Sigmoid colon (tissue), 7 donors: ENCODE measurements around the gene AGTRAP. TPM values are rescaled to one million over a fixed set of nuclear protein-coding genes. Genes with fewer than 3 reads are reported as not detected.

Source experiments
- DNase-seq: peaks from one replicate; pipeline ENCODE4 v3.0.0-alpha.2; 2019
- H3K27ac ChIP-seq, 4 donors: fragments of 200-600 bp; sonication (generic); one replicate each; pipeline ENCODE4 v1.5.1; 2016 to 2019; ENCODE audit warnings: mild to moderate bottlenecking in 1 of 4
- H3K27me3 ChIP-seq, 3 donors: fragments of 200-600 bp; sonication (generic); one replicate each; pipeline ENCODE4 v1.5.1; 2019; ENCODE audit warnings: mild to moderate bottlenecking in 1 of 3
- H3K36me3 ChIP-seq, 4 donors: fragments of 200-600 bp; sonication (generic); one replicate each; pipeline ENCODE4 v1.5.1; 2016 to 2019
- H3K4me1 ChIP-seq, 4 donors: fragments of 200-600 bp; sonication (generic); one replicate each; pipeline ENCODE4 v1.5.1; 2017 to 2019
- H3K4me3 ChIP-seq, 4 donors: fragments of 200-600 bp; sonication (generic); one replicate each; pipeline ENCODE4 v1.5.1; 2017 to 2019; ENCODE audit warnings: mild to moderate bottlenecking in 2 of 4, moderate library complexity in 1 of 4
- H3K9me3 ChIP-seq, 4 donors: fragments of 200-600 bp in 3 of 4; sonication (generic) in 3 of 4; one replicate each; pipeline versions ENCODE4 v1.5.1 to v1.6.1; 2013 to 2019
- EP300 ChIP-seq, 4 donors: sonication (generic); formaldehyde crosslinking; IDR thresholded peaks; one replicate each; pipeline ENCODE4 v1.6.1; 2017; ENCODE audit warnings: antibody characterized with exemption in 4 of 4
- POLR2A ChIP-seq, 2 donors: fragments of 450-650 bp; IDR thresholded peaks; one replicate each; pipeline ENCODE4 v1.6.1; 2016; ENCODE audit warnings: antibody characterized with exemption in 2 of 2, mild to moderate bottlenecking in 2 of 2, moderate library complexity in 2 of 2
- POLR2AphosphoS5 ChIP-seq, 4 donors: sonication (generic); formaldehyde crosslinking; IDR thresholded peaks; one replicate each; pipeline ENCODE4 v1.6.1; 2017; ENCODE audit warnings: antibody characterized with exemption in 4 of 4
- WGBS, 2 donors: extraction: QIAGEN DNeasy Blood & Tissue Kit; methylation state at CpG; one replicate each; pipeline ENCODE4 v1.1.7; 2013; 5-methylcytosine and 5-hydroxymethylcytosine counted together
- intact Hi-C: fragments of 100-400 bp; cut with DNase I; formaldehyde crosslinking; loops from one replicate; pipeline ENCODE4 v1.15.1; 2023
- polyA plus RNA-seq, 3 donors: library from polyadenylated mRNA; stranded (reverse); fragments of 200-250 nt; gene quantifications; one replicate each; pipeline ENCODE4 v1.2.3, GENCODE V29; 2013
- total RNA-seq, 4 donors: library from RNA; depleted of rRNA; stranded (reverse); fragments of >200 nt; gene quantifications; one replicate each; pipeline ENCODE4 v1.1.0, GENCODE V29; 2016
- TF ChIP-seq, protein P1 (sequence below), 4 experiments: fragments of 450-650 bp in 3 of 4; fragments of 200-600 bp in 1 of 4; IDR thresholded peaks; one replicate each; pipeline ENCODE4 v1.5.1; 2016 to 2019; ENCODE audit warnings: antibody characterized with exemption in 4 of 4, mild to moderate bottlenecking in 3 of 4, moderate library complexity in 2 of 4
- donor health status: healthy with polysubstance abuse.
- donor health status: Bipolar disorder and iron deficiency.
- donor health status: healthy.

Gene AGTRAP
- total and polyA plus RNA-seq, 7 donors, result 6.7 to 58.3 (median 27.7) TPM

DNA sequence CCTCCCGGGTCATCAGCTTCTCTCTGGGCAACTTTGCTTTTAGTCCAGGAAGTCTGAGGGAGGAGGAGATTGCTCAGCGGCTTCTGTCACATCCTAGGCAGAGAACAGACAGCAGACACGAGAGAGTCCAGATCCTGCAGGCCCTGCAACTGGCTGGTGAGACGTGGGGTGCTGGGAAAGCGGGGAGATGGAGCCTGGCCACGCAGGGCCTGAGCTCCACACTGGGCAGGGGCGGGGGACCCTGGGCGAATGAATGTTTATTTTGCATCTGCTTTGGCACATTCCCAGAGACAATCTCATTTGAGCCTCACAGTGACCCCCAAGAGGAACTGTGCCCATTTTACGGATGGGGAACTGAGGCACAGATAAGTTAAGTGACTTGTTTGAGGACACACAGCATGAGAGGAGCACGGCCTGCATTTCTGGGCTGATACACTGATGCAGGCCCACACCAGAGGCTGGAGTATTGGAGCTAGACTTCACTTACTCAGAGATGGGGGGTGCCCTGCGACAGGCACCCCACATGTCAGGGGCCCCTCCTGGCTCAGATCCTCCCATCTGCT is 35.6 kb downstream of the AGTRAP start:
- no peak for DNase-seq
- TF ChIP-seq EP300 (IDR thresholded peaks at IDR 0.05), result no peak
- TF ChIP-seq POLR2A (IDR thresholded peaks at IDR 0.05), result no peak
- TF ChIP-seq, protein P1, sequence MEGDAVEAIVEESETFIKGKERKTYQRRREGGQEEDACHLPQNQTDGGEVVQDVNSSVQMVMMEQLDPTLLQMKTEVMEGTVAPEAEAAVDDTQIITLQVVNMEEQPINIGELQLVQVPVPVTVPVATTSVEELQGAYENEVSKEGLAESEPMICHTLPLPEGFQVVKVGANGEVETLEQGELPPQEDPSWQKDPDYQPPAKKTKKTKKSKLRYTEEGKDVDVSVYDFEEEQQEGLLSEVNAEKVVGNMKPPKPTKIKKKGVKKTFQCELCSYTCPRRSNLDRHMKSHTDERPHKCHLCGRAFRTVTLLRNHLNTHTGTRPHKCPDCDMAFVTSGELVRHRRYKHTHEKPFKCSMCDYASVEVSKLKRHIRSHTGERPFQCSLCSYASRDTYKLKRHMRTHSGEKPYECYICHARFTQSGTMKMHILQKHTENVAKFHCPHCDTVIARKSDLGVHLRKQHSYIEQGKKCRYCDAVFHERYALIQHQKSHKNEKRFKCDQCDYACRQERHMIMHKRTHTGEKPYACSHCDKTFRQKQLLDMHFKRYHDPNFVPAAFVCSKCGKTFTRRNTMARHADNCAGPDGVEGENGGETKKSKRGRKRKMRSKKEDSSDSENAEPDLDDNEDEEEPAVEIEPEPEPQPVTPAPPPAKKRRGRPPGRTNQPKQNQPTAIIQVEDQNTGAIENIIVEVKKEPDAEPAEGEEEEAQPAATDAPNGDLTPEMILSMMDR (IDR thresholded peaks at IDR 0.05), result no peak
- no peak for TF ChIP-seq POLR2AphosphoS5 (IDR thresholded peaks at IDR 0.05)
- WGBS, 2 donors, result 49 to 69% methylated on average over 11 of the region's 11 CpGs

DNA sequence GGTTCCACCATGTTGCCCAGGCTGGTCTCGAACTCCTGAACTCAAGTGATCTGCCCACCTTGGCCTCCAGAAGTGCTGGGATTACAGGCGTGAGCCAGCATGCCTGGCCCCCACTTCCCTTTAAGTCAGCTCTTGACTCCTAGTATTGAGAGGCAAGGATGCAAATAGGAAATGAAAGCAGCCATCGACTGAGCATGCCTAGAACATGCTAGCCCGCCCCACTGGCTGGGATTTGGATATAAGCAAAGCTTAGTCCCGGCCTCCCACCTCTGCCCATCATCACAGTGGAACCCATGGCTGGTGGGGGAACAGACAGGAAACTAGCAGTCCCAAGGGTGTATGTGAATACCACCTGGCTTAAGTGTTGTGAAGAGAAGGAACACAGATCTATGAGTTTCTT is 36.5 kb downstream of the AGTRAP start:
- Histone ChIP-seq H3K27ac (no peak overlapping the region), H3K9me3 (no peaks in the 10 kb centered on the region), H3K4me1 (no peaks in the 10 kb centered on the region), H3K27me3 (no peaks in the 10 kb centered on the region), H3K36me3 (no peaks in the 10 kb centered on the region), H3K4me3 (no peak overlapping the region)
- TF ChIP-seq EP300 (IDR thresholded peaks at IDR 0.05), result no peak
- 69 to 72% methylated on average over 5 of the region's 5 CpGs for WGBS, 2 donors
- intact Hi-C loops, result no loop called here
- no peak for DNase-seq

More for the DNA sequence above, 35.6 kb downstream of the AGTRAP start:
- no peaks in the 10 kb centered on the region for H3K9me3 ChIP-seq
- peaks cover 0 to 3% (median 0%) of the 10 kb centered on the region in 3 donors for H3K27me3 ChIP-seq
- no peak overlapping the region for H3K4me3 ChIP-seq
- no peak overlapping the region for H3K27ac ChIP-seq
- H3K36me3 ChIP-seq, result no peaks in the 10 kb centered on the region
- intact Hi-C loops, result no loop called here
- H3K4me1 ChIP-seq, result no peaks in the 10 kb centered on the region

DNA sequence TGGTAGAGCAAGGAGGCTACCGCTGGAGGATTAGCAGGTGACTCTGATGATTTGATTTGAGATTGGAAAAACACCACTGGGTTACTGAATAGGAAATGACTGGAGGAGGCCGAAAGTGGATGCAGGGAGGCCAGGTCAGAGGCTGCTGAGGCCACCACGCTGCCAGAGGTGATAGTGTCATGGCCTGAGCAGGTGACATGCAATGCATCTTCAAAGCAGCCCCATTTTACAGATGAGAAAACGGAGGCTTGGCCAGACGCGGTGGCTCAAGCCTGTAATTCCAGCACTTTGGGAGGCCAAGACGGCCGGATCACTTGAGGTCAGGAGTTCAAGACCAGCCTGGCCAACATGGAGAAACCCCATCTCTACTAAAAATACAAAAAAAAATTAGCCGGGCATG is 38.8 kb downstream of the AGTRAP start:
- Histone ChIP-seq H3K4me1 (no peaks in the 10 kb centered on the region), H3K9me3 (no peaks in the 10 kb centered on the region), H3K27ac (no peak overlapping the region), H3K4me3 (no peak overlapping the region), H3K36me3 (no peaks in the 10 kb centered on the region), H3K27me3 (no peaks in the 10 kb centered on the region)
- 88 to 92% methylated on average over 9 of the region's 9 CpGs for WGBS, 2 donors
- TF ChIP-seq, protein P1 (IDR thresholded peaks at IDR 0.05), result no peak
- TF ChIP-seq POLR2AphosphoS5 (IDR thresholded peaks at IDR 0.05) (no peak), EP300 (IDR thresholded peaks at IDR 0.05) (no peak), POLR2A (IDR thresholded peaks at IDR 0.05) (no peak)
- intact Hi-C loops, result no loop called here
- DNase-seq, result no peak

DNA sequence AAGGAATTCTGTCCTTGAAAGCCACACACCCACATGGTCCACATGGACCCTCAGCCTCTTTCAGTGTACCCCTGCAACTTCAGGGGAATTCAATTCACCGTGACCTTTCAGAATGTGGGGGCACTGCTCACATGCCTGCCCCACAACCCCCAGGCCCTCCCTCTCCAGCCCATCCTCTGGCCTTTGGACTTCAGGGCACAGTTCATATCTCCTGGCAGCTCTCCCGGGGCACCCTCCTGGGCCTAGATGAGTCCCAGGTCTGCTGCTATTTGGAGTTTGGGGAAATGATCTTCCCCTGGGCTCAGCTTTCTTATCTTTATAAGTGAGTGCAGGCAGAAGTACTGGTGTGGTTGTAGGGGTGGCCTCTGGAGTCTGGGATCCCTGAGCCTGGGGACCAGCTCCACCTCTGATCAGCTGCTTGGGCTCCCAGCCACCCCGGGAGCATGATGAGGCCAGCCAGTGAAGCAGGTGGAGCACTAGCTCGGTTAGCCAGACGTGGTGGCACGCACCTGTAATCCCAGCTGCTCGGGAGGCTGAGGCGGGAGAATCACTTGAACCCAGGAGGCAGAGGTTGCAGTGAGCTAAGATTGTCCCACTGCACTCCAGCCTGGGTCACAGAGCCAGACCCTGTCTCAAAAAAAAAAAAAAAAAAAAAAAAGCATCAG is 41.9 kb downstream of the AGTRAP start:
- no peaks in the 10 kb centered on the region for H3K27me3 ChIP-seq
- no peak for TF ChIP-seq EP300 (IDR thresholded peaks at IDR 0.05)
- TF ChIP-seq POLR2AphosphoS5 (IDR thresholded peaks at IDR 0.05), result no peak
- no peaks in the 10 kb centered on the region for H3K4me1 ChIP-seq
- H3K36me3 ChIP-seq, result no peaks in the 10 kb centered on the region
- no peak overlapping the region for H3K4me3 ChIP-seq
- no peak for DNase-seq
- WGBS, 2 donors, result 35 to 80% methylated on average over 8 of the region's 8 CpGs
- H3K9me3 ChIP-seq, result no peaks in the 10 kb centered on the region
- intact Hi-C loops, result no loop called here
- no peak overlapping the region for H3K27ac ChIP-seq

DNA sequence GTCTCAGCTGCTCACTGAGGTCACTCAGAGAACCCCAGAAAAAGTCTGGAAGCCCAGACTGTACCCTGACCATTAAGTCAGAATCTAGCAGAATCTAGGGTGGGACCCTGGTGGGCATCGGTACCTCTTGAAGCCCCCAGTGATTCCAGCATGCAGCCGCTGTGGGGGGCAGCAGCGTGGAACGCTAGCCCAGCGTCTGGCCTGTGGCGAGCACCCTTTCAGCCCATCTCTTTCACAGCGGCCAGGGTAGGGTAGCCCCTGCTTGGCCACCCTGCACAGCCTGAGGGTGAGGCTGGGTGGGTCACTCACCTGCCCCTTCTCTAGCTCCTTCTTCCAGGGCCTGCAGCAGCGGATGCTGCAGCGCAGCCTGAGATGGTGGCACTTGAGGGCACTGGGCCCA is 42.4 kb downstream of the AGTRAP start:
- no peak for TF ChIP-seq POLR2AphosphoS5 (IDR thresholded peaks at IDR 0.05)
- TF ChIP-seq, protein P1 (IDR thresholded peaks at IDR 0.05), result no peak
- Histone ChIP-seq H3K9me3 (no peaks in the 10 kb centered on the region), H3K36me3 (no peaks in the 10 kb centered on the region), H3K4me1 (no peaks in the 10 kb centered on the region), H3K27me3 (no peaks in the 10 kb centered on the region), H3K4me3 (no peak overlapping the region), H3K27ac (no peak overlapping the region)
- WGBS, 2 donors, result 95 to 97% methylated on average over 9 of the region's 9 CpGs
- DNase-seq, result no peak
- intact Hi-C loops, result no loop called here
